ENCODE results near the gene NCKAP5L. TPM values are rescaled to one million over a fixed set of nuclear protein-coding genes. Genes with fewer than 3 reads are reported as not detected.

Gene NCKAP5L
- total RNA-seq, 1 donor from 2014 or later: 34.5 TPM

DNA sequence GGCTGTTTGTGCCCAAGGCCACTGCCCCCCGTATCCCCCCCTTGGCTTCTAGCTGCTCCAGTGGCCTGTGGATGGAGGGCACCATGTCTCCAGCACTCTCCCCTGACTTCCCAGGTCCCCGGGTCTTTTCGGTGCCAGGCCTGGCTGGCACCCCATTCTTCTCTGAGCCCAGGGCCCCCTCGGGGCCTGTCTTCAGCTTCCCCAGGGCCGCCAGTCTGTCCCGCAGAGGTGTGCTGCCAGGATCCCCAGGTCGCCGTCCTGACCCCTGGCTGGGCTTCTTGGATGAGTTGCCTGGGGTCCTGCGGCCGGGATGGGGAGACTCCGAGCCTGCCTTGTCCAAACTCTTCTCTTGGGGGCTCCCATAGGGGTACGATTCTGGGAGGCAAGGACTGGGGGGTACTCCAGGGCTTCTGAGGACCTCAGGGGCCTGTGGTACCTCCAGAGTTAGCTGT is 32.5 kb downstream of the NCKAP5L start:
- no peak for DNase-seq (ENCODE audit: low spot score, unreplicated experiment)

DNA sequence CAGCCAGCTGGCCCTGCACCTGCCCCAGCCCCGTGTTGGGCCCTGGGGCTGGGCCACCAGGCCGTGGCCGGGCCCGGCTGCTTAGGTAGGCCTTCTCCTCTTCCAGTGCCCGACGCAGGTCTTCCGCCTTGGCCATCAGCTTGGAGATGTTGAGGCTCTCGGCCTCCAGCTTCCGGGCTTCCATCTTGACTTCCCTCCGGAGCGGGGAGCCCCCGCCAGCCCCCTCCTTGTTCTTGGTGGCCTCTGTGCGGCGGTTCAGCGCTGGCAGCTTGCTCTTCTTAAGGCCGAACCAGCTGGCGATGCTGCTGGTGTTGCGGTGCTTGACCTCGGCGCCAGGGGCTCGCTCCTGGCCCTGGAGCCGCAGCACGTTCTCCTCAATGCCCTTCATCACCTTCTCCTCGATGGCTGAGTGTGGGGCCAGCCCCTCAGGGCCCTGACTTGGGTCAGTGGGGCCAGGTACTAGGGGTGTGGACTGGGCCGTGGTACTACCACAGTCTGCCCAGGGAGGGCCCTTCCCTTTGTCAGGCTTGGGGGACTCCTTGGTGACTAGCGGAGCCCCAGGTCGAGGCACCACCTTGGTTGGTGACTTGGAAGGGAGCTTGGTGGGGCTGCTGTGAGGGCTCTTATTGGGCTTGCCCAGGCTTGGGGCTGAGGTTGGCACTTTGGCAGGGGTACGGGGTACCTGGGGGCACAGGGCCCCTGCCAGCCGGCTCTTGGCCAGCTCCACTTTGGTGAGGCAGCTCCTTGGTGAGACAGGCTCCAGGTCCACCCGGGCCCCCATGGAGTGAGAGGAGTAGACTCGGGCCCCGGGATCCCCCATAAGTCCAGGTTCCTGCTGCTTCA is 33.2 kb downstream of the NCKAP5L start:
- DNase-seq (ENCODE audit: low spot score, unreplicated experiment): no peak
- H3K4me1 Mint-ChIP-seq (ENCODE audit: low read depth): peaks cover 3% of the 10 kb centered on the region
- H3K4me3 Mint-ChIP-seq (ENCODE audit: low read depth): no peak overlapping the region
- H3K9me3 Mint-ChIP-seq (ENCODE audit: low read depth): no peaks in the 10 kb centered on the region
- H3K36me3 Mint-ChIP-seq (ENCODE audit: insufficient read depth): peaks cover 2% of the 10 kb centered on the region
- H3K27me3 Mint-ChIP-seq: no peaks in the 10 kb centered on the region
- TF ChIP-seq, protein P1, sequence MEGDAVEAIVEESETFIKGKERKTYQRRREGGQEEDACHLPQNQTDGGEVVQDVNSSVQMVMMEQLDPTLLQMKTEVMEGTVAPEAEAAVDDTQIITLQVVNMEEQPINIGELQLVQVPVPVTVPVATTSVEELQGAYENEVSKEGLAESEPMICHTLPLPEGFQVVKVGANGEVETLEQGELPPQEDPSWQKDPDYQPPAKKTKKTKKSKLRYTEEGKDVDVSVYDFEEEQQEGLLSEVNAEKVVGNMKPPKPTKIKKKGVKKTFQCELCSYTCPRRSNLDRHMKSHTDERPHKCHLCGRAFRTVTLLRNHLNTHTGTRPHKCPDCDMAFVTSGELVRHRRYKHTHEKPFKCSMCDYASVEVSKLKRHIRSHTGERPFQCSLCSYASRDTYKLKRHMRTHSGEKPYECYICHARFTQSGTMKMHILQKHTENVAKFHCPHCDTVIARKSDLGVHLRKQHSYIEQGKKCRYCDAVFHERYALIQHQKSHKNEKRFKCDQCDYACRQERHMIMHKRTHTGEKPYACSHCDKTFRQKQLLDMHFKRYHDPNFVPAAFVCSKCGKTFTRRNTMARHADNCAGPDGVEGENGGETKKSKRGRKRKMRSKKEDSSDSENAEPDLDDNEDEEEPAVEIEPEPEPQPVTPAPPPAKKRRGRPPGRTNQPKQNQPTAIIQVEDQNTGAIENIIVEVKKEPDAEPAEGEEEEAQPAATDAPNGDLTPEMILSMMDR (IDR thresholded peaks at IDR 0.05; ENCODE audit: unreplicated experiment): no peak
- no peak overlapping the region for H3K27ac Mint-ChIP-seq

More for the DNA sequence above, 32.5 kb downstream of the NCKAP5L start:
- Mint-ChIP-seq H3K36me3 (ENCODE audit: insufficient read depth) (peaks cover 7% of the 10 kb centered on the region), H3K27ac (no peak overlapping the region), H3K4me3 (ENCODE audit: low read depth) (no peak overlapping the region), H3K9me3 (ENCODE audit: low read depth) (no peaks in the 10 kb centered on the region), H3K4me1 (ENCODE audit: low read depth) (no peaks in the 10 kb centered on the region), H3K27me3 (no peaks in the 10 kb centered on the region)
- TF ChIP-seq, protein P1 (IDR thresholded peaks at IDR 0.05; ENCODE audit: unreplicated experiment): no peak

DNA sequence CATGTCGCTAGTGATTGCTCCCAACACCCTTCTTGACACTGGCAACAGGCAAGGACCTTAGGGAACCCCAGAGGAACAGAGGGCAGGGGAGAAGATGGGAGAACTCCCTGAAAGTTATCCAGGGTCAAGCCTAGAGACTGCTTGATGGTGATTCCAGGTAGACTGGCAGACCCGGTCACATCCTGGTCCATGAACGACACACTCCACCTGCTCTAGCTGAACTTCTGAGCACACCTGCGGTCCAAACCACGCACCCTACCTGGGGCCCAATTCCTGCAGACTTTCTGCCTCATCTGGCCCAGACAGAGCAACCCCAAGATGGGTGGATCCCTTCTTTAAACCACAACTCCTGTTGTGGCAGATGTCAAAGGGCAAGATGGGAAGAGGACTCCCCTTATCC is 34.2 kb downstream of the NCKAP5L start:
- Mint-ChIP-seq H3K27ac (no peak overlapping the region), H3K9me3 (ENCODE audit: low read depth) (no peaks in the 10 kb centered on the region), H3K4me3 (ENCODE audit: low read depth) (no peak overlapping the region), H3K4me1 (ENCODE audit: low read depth) (peaks cover 3% of the 10 kb centered on the region), H3K27me3 (no peaks in the 10 kb centered on the region), H3K36me3 (ENCODE audit: insufficient read depth) (peaks cover 1% of the 10 kb centered on the region)
- TF ChIP-seq, protein P1 (IDR thresholded peaks at IDR 0.05; ENCODE audit: unreplicated experiment): no peak
- DNase-seq (ENCODE audit: low spot score, unreplicated experiment): no peak

DNA sequence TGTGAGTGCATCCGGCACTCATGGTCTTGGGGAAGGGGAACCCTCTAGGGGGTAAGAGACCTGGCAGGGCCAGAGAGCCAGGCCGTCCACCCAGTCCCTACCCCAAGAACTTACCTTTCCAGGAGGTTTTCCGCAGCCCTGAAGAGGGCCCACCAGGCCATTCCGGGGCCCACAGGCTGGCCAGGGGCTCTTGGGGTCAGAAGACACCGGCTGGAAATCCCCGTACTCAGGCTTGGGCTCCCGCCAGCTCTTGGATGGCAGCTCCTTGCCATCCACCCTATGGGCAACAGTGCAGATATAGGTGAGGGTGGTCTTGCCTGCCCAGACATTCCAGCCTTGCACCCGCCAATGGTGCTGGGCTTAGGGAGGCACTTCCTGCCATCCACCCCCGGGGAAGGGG is 34.6 kb downstream of the NCKAP5L start:
- Mint-ChIP-seq H3K27ac (no peak overlapping the region), H3K36me3 (ENCODE audit: insufficient read depth) (no peaks in the 10 kb centered on the region), H3K4me3 (ENCODE audit: low read depth) (no peak overlapping the region), H3K27me3 (no peaks in the 10 kb centered on the region), H3K9me3 (ENCODE audit: low read depth) (no peaks in the 10 kb centered on the region), H3K4me1 (ENCODE audit: low read depth) (peaks cover 3% of the 10 kb centered on the region)
- no peak for DNase-seq (ENCODE audit: low spot score, unreplicated experiment)
- TF ChIP-seq, protein P1 (IDR thresholded peaks at IDR 0.05; ENCODE audit: unreplicated experiment): no peak

DNA sequence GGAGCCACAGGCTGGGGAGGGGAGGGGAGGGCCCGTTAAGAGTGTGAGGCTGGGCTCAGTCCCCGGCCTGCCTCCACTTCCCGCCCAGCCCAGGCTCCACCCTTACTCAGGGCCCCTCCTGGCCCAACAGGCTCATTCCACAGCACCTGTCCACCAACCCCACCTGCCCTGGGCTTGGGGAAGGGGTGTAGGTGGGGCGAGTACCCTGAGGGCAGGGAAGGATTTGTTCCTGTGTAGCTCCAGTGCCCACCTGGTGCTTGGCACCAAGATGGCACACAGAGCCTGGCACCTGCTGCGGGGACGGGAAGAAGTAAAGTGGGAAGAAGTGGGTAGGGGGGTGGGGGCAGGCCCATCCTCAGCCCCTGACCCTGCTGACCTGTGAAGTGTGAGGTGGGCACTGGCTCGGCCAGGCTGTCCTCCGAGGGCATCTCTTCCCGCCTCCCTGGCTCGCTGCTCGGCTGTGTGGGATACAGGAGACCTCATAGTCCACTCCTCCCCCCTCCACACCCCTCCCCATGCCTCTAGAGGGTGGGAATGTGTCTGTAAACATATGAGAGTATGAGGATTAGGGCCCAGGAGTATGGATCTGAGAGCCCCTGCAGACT is 35.1 kb downstream of the NCKAP5L start:
- Mint-ChIP-seq H3K27me3 (no peaks in the 10 kb centered on the region), H3K4me1 (ENCODE audit: low read depth) (peaks cover 3% of the 10 kb centered on the region), H3K9me3 (ENCODE audit: low read depth) (no peaks in the 10 kb centered on the region), H3K27ac (no peak overlapping the region), H3K36me3 (ENCODE audit: insufficient read depth) (no peaks in the 10 kb centered on the region), H3K4me3 (ENCODE audit: low read depth) (no peak overlapping the region)
- TF ChIP-seq, protein P1 (IDR thresholded peaks at IDR 0.05; ENCODE audit: unreplicated experiment): no peak
- DNase-seq (ENCODE audit: low spot score, unreplicated experiment): no peak

Measured in progenitor cell of endocrine pancreas (in vitro differentiated cells).